ENCODE measurements around the gene BPNT1. TPM values are rescaled to one million over a fixed set of nuclear protein-coding genes. Genes with fewer than 3 reads are reported as not detected.
"Not testable (repeated sequence)": the region's sequence is repeated elsewhere in the genome, so short reads cannot be mapped to it uniquely, and the experiment has no call there.

Gene BPNT1
- total and polyA plus RNA-seq, 9 donors, result 12.9 to 34.0 (median 15.7) TPM

DNA sequence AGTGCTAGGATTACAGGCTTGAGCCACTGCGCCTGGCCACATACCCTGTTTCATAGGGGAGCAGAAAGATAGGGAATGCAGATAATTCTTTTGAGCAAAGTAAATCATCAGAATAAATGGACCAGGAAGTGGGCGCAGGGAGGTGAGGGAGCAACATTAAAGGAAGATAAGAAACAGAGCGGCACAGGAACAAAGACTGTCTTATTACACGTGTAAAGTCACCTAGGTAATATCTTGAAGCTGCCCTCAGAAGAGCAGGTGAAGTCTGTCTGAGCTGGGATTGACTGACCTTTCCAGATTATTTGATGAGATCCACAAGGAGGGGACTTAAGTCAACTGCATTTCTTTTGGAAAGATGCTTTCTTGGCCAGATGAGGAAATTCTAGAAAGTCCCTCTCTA, 50.9 kb downstream of the BPNT1 start:
- no peak for DNase-seq
- TF ChIP-seq, protein P1, sequence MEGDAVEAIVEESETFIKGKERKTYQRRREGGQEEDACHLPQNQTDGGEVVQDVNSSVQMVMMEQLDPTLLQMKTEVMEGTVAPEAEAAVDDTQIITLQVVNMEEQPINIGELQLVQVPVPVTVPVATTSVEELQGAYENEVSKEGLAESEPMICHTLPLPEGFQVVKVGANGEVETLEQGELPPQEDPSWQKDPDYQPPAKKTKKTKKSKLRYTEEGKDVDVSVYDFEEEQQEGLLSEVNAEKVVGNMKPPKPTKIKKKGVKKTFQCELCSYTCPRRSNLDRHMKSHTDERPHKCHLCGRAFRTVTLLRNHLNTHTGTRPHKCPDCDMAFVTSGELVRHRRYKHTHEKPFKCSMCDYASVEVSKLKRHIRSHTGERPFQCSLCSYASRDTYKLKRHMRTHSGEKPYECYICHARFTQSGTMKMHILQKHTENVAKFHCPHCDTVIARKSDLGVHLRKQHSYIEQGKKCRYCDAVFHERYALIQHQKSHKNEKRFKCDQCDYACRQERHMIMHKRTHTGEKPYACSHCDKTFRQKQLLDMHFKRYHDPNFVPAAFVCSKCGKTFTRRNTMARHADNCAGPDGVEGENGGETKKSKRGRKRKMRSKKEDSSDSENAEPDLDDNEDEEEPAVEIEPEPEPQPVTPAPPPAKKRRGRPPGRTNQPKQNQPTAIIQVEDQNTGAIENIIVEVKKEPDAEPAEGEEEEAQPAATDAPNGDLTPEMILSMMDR (IDR thresholded peaks at IDR 0.05), result no peak
- TF ChIP-seq EP300 (IDR thresholded peaks at IDR 0.05) (no peak), POLR2A (IDR thresholded peaks at IDR 0.05) (no peak)
- H3K4me3 ChIP-seq, result no peak overlapping the region
- 83 to 93% (median 87%) methylated on average over 4 of the region's 4 CpGs for WGBS, 3 donors
- no peaks in the 10 kb centered on the region for H3K4me1 ChIP-seq (ENCODE audit: insufficient read depth)
- H3K27me3 ChIP-seq, result no peaks in the 10 kb centered on the region
- H3K9me3 ChIP-seq, result no peaks in the 10 kb centered on the region
- intact Hi-C loops (cut with DNase I), result no loop called here
- no peaks in the 10 kb centered on the region for H3K36me3 ChIP-seq
- H3K27ac ChIP-seq, result no peak overlapping the region

DNA sequence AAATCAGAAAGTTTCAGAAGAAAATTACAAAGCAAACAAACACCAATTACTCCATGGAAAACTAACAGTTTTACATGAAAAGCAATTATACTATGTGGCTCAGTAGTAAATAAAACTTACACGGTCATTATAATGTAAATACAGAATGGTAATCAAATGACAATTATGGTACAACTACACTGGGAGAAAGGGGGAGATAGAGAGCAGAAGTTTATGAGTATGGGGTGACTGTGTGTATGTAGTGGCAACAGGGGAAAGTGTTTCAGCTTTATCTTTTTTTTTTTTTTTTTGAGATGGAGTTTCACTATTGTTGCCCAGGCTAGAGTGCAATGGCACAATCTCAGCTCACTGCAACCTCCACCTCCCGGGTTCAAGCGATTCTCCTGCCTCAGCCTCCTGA, 51.8 kb downstream of the BPNT1 start:
- H3K4me3 ChIP-seq; H3K27ac ChIP-seq; H3K4me1 ChIP-seq (ENCODE audit: insufficient read depth); intact Hi-C loops (cut with DNase I); H3K9me3 ChIP-seq; DNase-seq; H3K27me3 ChIP-seq; H3K36me3 ChIP-seq: not testable (repeated sequence)
- WGBS, 3 donors, result 82 to 87% (median 86%) methylated on average over 3 of the region's 3 CpGs

DNA sequence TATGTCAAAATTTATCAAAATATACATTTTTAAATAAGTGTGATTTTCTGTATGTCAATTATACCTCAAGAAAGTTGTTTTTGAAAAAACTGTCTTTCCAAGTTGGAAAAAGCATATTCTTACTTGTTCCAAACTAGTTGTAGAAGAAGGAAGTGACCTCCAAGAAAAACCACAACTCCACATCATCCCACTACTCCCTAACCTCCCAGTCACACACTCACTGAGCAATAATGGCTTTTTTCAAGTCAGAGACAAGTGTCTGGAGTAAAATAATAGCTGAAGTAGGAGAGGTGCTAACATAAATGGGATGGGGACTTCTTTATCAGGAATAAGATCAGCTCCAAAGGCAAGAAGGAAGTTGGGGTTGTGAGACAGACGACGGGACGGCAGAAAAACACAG, 56.7 kb downstream of the BPNT1 start:
- Histone ChIP-seq H3K4me3 (no peak overlapping the region), H3K27ac (no peak overlapping the region), H3K4me1 (ENCODE audit: insufficient read depth) (no peaks in the 10 kb centered on the region), H3K9me3 (no peaks in the 10 kb centered on the region), H3K27me3 (no peaks in the 10 kb centered on the region), H3K36me3 (no peaks in the 10 kb centered on the region)
- TF ChIP-seq, protein P1 (IDR thresholded peaks at IDR 0.05), result no peak
- no peak for TF ChIP-seq POLR2A (IDR thresholded peaks at IDR 0.05)
- no peak for TF ChIP-seq EP300 (IDR thresholded peaks at IDR 0.05)
- intact Hi-C loops (cut with DNase I), result no loop called here
- WGBS, 3 donors, result 91 to 93% (median 91%) methylated on average over 2 to 3 of the region's 3 CpGs
- no peak for DNase-seq

DNA sequence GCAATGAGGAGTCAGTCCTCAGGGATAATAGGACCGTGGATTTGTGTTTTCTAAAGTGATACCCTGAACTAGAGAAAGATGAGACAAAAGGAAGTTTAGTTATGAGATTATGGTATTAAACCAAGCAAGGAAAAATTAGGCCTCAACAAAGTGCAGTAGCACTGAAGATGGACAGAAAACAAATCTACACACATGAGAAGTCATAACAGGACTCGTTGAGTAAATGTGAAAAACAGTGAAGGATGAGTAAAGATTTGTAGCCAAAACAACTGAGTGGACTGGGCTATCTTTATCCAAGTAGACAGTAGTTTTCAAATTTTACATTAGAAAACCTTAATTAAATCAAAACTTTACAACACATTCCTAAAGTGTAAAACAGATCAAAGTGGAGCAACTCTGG, 58.3 kb downstream of the BPNT1 start:
- no peak for TF ChIP-seq POLR2A (IDR thresholded peaks at IDR 0.05)
- TF ChIP-seq, protein P1 (IDR thresholded peaks at IDR 0.05), result no peak
- TF ChIP-seq EP300 (IDR thresholded peaks at IDR 0.05), result no peak
- DNase-seq, result no peak
- intact Hi-C loops (cut with DNase I), result no loop called here
- H3K27ac ChIP-seq, result no peak overlapping the region
- H3K27me3 ChIP-seq, result no peaks in the 10 kb centered on the region
- H3K9me3 ChIP-seq, result no peaks in the 10 kb centered on the region
- WGBS, 3 donors, result 66 to 79% (median 67%) methylated on average over 2 of the region's 2 CpGs
- no peaks in the 10 kb centered on the region for H3K4me1 ChIP-seq (ENCODE audit: insufficient read depth)
- no peaks in the 10 kb centered on the region for H3K36me3 ChIP-seq
- H3K4me3 ChIP-seq, result no peak overlapping the region

DNA sequence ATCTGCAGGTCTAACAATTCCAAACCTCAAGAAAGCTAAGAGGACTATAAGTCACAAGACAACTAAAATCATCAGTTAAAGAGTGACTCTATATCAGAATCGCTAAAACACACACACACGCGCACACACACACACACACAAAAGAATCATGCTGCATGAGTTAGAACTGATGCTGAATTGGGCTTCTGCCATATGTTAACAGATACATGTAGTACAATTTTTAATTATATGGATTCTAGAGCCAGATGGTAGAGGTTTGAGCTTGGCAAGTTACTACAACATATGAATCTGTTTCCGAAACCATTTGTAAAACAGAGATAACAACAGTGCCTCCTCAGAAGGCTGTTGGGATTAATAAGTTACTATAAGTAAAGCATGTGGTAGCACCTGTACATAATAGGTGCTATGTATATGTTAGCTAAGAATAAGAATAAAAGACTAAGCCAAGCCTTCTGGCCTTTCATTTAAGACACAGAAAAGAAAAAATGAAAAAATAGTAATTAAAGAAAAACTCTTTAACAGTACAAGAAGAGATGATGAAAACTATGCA, 61.2 kb downstream of the BPNT1 start:
- DNase-seq, result no peak
- Histone ChIP-seq H3K4me1 (ENCODE audit: insufficient read depth) (no peaks in the 10 kb centered on the region), H3K27me3 (no peaks in the 10 kb centered on the region), H3K36me3 (no peaks in the 10 kb centered on the region), H3K9me3 (no peaks in the 10 kb centered on the region), H3K27ac (no peak overlapping the region), H3K4me3 (no peak overlapping the region)
- WGBS, 3 donors, result 73 to 85% (median 75%) methylated on average over 4 of the region's 4 CpGs
- intact Hi-C loops (cut with DNase I), result no loop called here
- TF ChIP-seq EP300 (IDR thresholded peaks at IDR 0.05) (no peak), POLR2A (IDR thresholded peaks at IDR 0.05) (no peak)
- TF ChIP-seq, protein P1 (IDR thresholded peaks at IDR 0.05), result no peak
